Endothelial cell of umbilical vein (primary cell): Measurements from ENCODE around the gene LTBP2. TPM values are rescaled to one million over a fixed set of nuclear protein-coding genes. Genes with fewer than 3 reads are reported as not detected.

Experiments
- BruUV-seq: library from RNA; stranded (reverse); fragments of 400-500 nt; replicated peaks from 2 replicates; lab custom pipeline; 2021; lab: Mats Ljungman, UMichigan
- CTCF ChIA-PET: fragments of 300-600, 350-600 bp; sonication (Branson Sonifier 250); formaldehyde crosslinking; loops from one replicate; lab custom pipeline; 2021; ENCODE audit warnings: antibody characterized with exemption, inconsistent platforms; lab: Charles Lee
- POLR2A ChIA-PET: fragments of 300-600, 350-600 bp; sonication (Branson Sonifier 250); formaldehyde crosslinking; loops from one replicate; lab custom pipeline; 2021; ENCODE audit warnings: antibody characterized with exemption, inconsistent platforms; lab: Charles Lee
- DNase-seq: peaks from one replicate; pipeline ENCODE4 v3.0.0-alpha.2; 2011; ENCODE audit warnings: low read depth, low spot score
- FAIRE-seq: peaks from 2 replicates; lab custom pipeline; 2011; peaks lifted over from hg19 to GRCh38; lab: Jason Lieb, UNC
- H2AFZ ChIP-seq: 2 replicates; pipeline ENCODE4 v1.6.0; 2012; ENCODE audit warnings: low read depth, low read length, control low read depth, inconsistent platforms
- H3K27ac ChIP-seq: 2 replicates; pipeline ENCODE4 v1.5.1; 2011; ENCODE audit warnings: low read depth, mild to moderate bottlenecking, control low read depth, low read length, moderate library complexity; ENCODE audit not compliant: insufficient read depth
- H3K27me3 ChIP-seq, 2 experiments: 2 replicates each; pipeline versions ENCODE4 v1.6.0 to v1.6.1; 2011; ENCODE audit warnings: low read length in 2 of 2, mixed read lengths in 1 of 2; ENCODE audit not compliant: control insufficient read depth in 2 of 2, insufficient read depth in 2 of 2
- H3K36me3 ChIP-seq, 2 experiments: 2 replicates in 1 of 2; 3 replicates in 1 of 2; pipeline ENCODE4 v1.5.1; 2011; ENCODE audit warnings: low read length in 2 of 2, mild to moderate bottlenecking in 1 of 2, moderate library complexity in 1 of 2; ENCODE audit not compliant: control insufficient read depth in 2 of 2, insufficient read depth in 2 of 2; ENCODE audit errors: extremely low read depth in 1 of 2
- H3K4me1 ChIP-seq: 3 replicates; pipeline ENCODE4 v1.5.1; 2011; ENCODE audit warnings: mild to moderate bottlenecking, low read length; ENCODE audit not compliant: control insufficient read depth, insufficient read depth; ENCODE audit errors: extremely low read depth
- H3K4me2 ChIP-seq: 2 replicates; pipeline ENCODE4 v1.6.1; 2011; ENCODE audit warnings: low read length, control low read depth, mixed read lengths; ENCODE audit not compliant: insufficient read depth
- H3K4me3 ChIP-seq, 3 experiments: fragments of 200-600 bp in 1 of 3; sonication (generic), shearing (Covaris generic) in 1 of 3; replicated peaks in 1 of 3; 2 replicates each; pipeline ENCODE4 v1.5.1; 2011 to 2016; ENCODE audit warnings: control low read depth in 3 of 3, low read length in 3 of 3, mild to moderate bottlenecking in 2 of 3, inconsistent platforms in 1 of 3, low read depth in 1 of 3, moderate library complexity in 1 of 3; ENCODE audit not compliant: insufficient read depth in 1 of 3
- H3K79me2 ChIP-seq: 2 replicates; pipeline ENCODE4 v1.6.0; 2012; ENCODE audit warnings: low read length, inconsistent platforms; ENCODE audit not compliant: control insufficient read depth, insufficient read depth
- H3K9ac ChIP-seq: replicated peaks from 2 replicates; pipeline ENCODE3; 2011; ENCODE audit warnings: low read length, control low read depth; ENCODE audit not compliant: insufficient read depth; ENCODE audit errors: extremely low read depth
- H3K9me1 ChIP-seq: replicated peaks from 3 replicates; pipeline ENCODE4 v1.6.0; 2011; ENCODE audit warnings: mild to moderate bottlenecking, low read length; ENCODE audit not compliant: control insufficient read depth, insufficient read depth; ENCODE audit errors: extremely low read depth
- H3K9me3 ChIP-seq: replicated peaks from 2 replicates; pipeline ENCODE4 v1.5.1; 2012; ENCODE audit warnings: low read length, inconsistent platforms; ENCODE audit not compliant: control insufficient read depth, insufficient read depth
- H4K20me1 ChIP-seq: replicated peaks from 2 replicates; pipeline ENCODE3; 2011; ENCODE audit warnings: mild to moderate bottlenecking, low read length; ENCODE audit not compliant: control insufficient read depth, insufficient read depth; ENCODE audit errors: extremely low read depth
- EZH2 ChIP-seq: IDR thresholded peaks from 2 replicates; pipeline ENCODE4 v1.6.1; 2012; ENCODE audit warnings: borderline replicate concordance, low read depth, mild to moderate bottlenecking, moderate library complexity, low read length, inconsistent platforms; ENCODE audit not compliant: severe bottlenecking
- FOS ChIP-seq: IDR thresholded peaks from 2 replicates; pipeline ENCODE4 v1.6.1; 2011; ENCODE audit warnings: mild to moderate bottlenecking, low read length, moderate library complexity, borderline replicate concordance; ENCODE audit not compliant: insufficient read depth
- JUN ChIP-seq: IDR thresholded peaks from 2 replicates; pipeline ENCODE4 v1.6.1; 2011; ENCODE audit warnings: borderline replicate concordance, low read depth; ENCODE audit not compliant: insufficient read length, insufficient read depth
- MYC ChIP-seq: IDR thresholded peaks from one replicate; pipeline ENCODE4 v1.6.1; 2011; ENCODE audit warnings: mild to moderate bottlenecking, low read depth, low read length
- POLR2A ChIP-seq: IDR thresholded peaks from 2 replicates; pipeline ENCODE4 v1.6.1; 2012; ENCODE audit warnings: low read depth, mild to moderate bottlenecking, control low read depth, low read length
- POLR2AphosphoS5 ChIP-seq: IDR thresholded peaks from 2 replicates; pipeline ENCODE4 v1.6.1; 2012; ENCODE audit warnings: low read depth, mild to moderate bottlenecking, control low read depth, low read length, moderate library complexity; ENCODE audit not compliant: insufficient read depth
- dilution Hi-C: fragments of 300-500 bp; cut with MboI; formaldehyde crosslinking; loops from one replicate; pipeline ENCODE4 v1.15.0; 2019; ENCODE audit warnings: low sequenced_read_pairs; ENCODE audit not compliant: extremely low pct_ligation_motif_present
- intact Hi-C: fragments of 100-400 bp; cut with micrococcal nuclease; formaldehyde crosslinking; loops from one replicate; pipeline ENCODE4 v1.10.0; 2022
- polyA plus RNA-seq, 4 experiments: library from polyadenylated mRNA; depleted of rRNA in 3 of 4; stranded (reverse) in 3 of 4; unstranded in 1 of 4; fragments of >200 nt; gene quantifications; 2 replicates each; pipeline versions ENCODE4 v1.2.1 to v1.2.3, GENCODE V29; 2011 to 2012; ENCODE audit warnings: missing spikeins in 1 of 4
- total RNA-seq: library from RNA; stranded (reverse); gene quantifications from 2 replicates; pipeline ENCODE4 v1.2.3, GENCODE V29; 2021
- TF ChIP-seq, protein P1 (sequence below): IDR thresholded peaks from 2 replicates; pipeline ENCODE4 v1.6.1; 2011; ENCODE audit not compliant: insufficient read depth, insufficient read length

LTBP2 gene
- total and polyA plus RNA-seq, 2 donors (not counting 3 experiments of a cell fraction or from before 2014, with no cell fraction given), result 209 to 268 TPM

DNA sequence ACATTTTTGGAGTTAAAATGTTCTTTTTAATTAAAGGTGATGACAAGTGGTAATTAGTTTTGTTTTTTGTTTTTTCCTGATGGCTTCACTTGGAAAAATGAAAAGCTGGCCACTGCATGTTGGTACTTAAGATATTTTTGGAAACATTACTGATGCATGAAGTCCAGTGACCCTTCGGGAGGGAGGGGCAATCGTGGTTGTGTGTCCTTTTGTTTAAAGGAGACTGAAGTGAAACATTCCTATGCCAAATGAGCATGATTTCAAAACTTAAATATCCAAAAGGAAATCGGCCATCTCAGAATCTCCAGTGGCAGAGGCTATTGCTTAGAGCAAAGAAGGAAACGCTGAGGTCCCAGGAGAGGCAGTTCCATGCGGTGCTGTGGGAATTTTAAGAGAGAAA lies 20.1 kb downstream of the LTBP2 start:
- Histone ChIP-seq H4K20me1 (no peaks in the 10 kb centered on the region), H3K27me3 (no peaks in the 10 kb centered on the region), H3K9me3 (no peaks in the 10 kb centered on the region), H3K27ac (no peak overlapping the region), H3K79me2 (peaks cover 98% of the 10 kb centered on the region), H3K4me2 (no peak overlapping the region), H3K9ac (no peak overlapping the region), H3K36me3 (peaks cover 5% of the 10 kb centered on the region in 2 experiments), H2AFZ (no peak overlapping the region), H3K9me1 (no peaks in the 10 kb centered on the region), H3K4me3 (no peak overlapping the region), H3K4me1 (peaks cover 35% of the 10 kb centered on the region)
- POLR2A ChIA-PET, result no interaction called here
- DNase-seq (no peak), FAIRE-seq (no peak)
- no TSS peak for BruUV-seq
- TF ChIP-seq POLR2A, result no peak
- no peak for TF ChIP-seq POLR2AphosphoS5
- TF ChIP-seq MYC, result no peak
- no peak for TF ChIP-seq EZH2
- TF ChIP-seq FOS, result no peak
- no peak for TF ChIP-seq JUN
- TF ChIP-seq, protein P1, sequence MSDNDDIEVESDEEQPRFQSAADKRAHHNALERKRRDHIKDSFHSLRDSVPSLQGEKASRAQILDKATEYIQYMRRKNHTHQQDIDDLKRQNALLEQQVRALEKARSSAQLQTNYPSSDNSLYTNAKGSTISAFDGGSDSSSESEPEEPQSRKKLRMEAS, result no peak
- CTCF ChIA-PET, result interaction anchor here (2.0 kb wide), 1 partner anchor 17 kb away, joined by 5 read pairs; no protein-coding TSS in a partner anchor
- dilution Hi-C loops, result no loop called here
- intact Hi-C loops, result no loop called here

DNA sequence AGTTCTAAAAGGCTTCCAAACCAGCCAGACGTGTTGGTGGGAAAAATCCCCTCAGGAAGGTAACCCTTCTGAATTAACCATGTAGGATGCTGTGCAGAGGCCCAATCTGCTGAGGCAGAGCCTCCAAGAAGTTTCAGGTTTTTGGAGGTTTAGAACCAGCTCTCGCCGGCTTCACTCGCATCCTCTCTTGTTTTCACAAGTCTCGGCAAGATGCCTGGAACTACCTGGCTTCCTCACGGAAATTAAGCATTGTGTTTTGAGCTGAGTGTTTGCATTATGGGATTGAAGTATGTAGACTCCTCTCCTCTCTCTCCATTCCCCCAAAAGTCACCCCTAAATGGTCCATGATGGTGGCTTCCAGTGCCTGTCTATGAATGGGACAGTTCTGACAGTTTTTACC lies 20.6 kb downstream of the LTBP2 start:
- Histone ChIP-seq H3K79me2 (peaks cover 98% of the 10 kb centered on the region), H4K20me1 (no peaks in the 10 kb centered on the region), H3K27me3 (no peaks in the 10 kb centered on the region), H3K4me2 (no peak overlapping the region), H3K9me3 (no peaks in the 10 kb centered on the region), H3K27ac (no peak overlapping the region), H3K4me1 (peaks cover 36% of the 10 kb centered on the region), H3K4me3 (no peak overlapping the region), H3K9ac (no peak overlapping the region), H2AFZ (no peak overlapping the region), H3K9me1 (no peaks in the 10 kb centered on the region), H3K36me3 (peaks cover 3 to 4% of the 10 kb centered on the region in 2 experiments)
- dilution Hi-C loops (no loop called here), intact Hi-C loops (no loop called here)
- peak; percentile 27 for TF ChIP-seq POLR2A
- no peak for TF ChIP-seq EZH2
- TF ChIP-seq POLR2AphosphoS5, result peak; percentile 29
- no TSS peak for BruUV-seq
- DNase-seq, result no peak
- POLR2A ChIA-PET, result no interaction called here
- CTCF ChIA-PET, result interaction anchor here (2.0 kb wide), 1 partner anchor 18 kb away, joined by 5 read pairs; no protein-coding TSS in a partner anchor
- FAIRE-seq, result no peak
